Measurements from ENCODE around the gene NDUFS7. TPM values are rescaled to one million over a fixed set of nuclear protein-coding genes. Genes with fewer than 3 reads are reported as not detected.

NDUFS7 gene
- total RNA-seq, 1 donor from 2014 or later, result 71.7 TPM

- no peak for TF ChIP-seq CTCF (IDR thresholded peaks at IDR 0.05)
- no peaks in the 10 kb centered on the region for H3K4me1 Mint-ChIP-seq (ENCODE audit: unreplicated experiment)
- no peaks in the 10 kb centered on the region for H3K9me3 Mint-ChIP-seq (ENCODE audit: unreplicated experiment)
- no peak overlapping the region for H3K4me3 Mint-ChIP-seq (ENCODE audit: unreplicated experiment)
- H3K36me3 Mint-ChIP-seq (ENCODE audit: unreplicated experiment), result peaks cover 17% of the 10 kb centered on the region
- no peak for DNase-seq (ENCODE audit: extremely low spot score, unreplicated experiment)
- H3K27ac Mint-ChIP-seq (ENCODE audit: unreplicated experiment), result no peak overlapping the region
- H3K27me3 Mint-ChIP-seq (ENCODE audit: unreplicated experiment), result no peaks in the 10 kb centered on the region
Observed at GRCh38 chr19:1427221-1427920, 43.7 kb downstream of the NDUFS7 start.

GRCh38 chr19:1428738-1429391 lies 45.2 kb downstream of the NDUFS7 start:
- H3K27me3 Mint-ChIP-seq (ENCODE audit: unreplicated experiment), result no peaks in the 10 kb centered on the region
- no peak for TF ChIP-seq CTCF (IDR thresholded peaks at IDR 0.05)
- no peaks in the 10 kb centered on the region for H3K4me1 Mint-ChIP-seq (ENCODE audit: unreplicated experiment)
- no peak for DNase-seq (ENCODE audit: extremely low spot score, unreplicated experiment)
- H3K36me3 Mint-ChIP-seq (ENCODE audit: unreplicated experiment), result peaks cover 11% of the 10 kb centered on the region
- no peak overlapping the region for H3K27ac Mint-ChIP-seq (ENCODE audit: unreplicated experiment)
- H3K4me3 Mint-ChIP-seq (ENCODE audit: unreplicated experiment), result no peak overlapping the region
- H3K9me3 Mint-ChIP-seq (ENCODE audit: unreplicated experiment), result no peaks in the 10 kb centered on the region

- no peak for TF ChIP-seq CTCF (IDR thresholded peaks at IDR 0.05)
- Mint-ChIP-seq H3K27ac (ENCODE audit: unreplicated experiment) (no peak overlapping the region), H3K27me3 (ENCODE audit: unreplicated experiment) (no peaks in the 10 kb centered on the region), H3K9me3 (ENCODE audit: unreplicated experiment) (no peaks in the 10 kb centered on the region), H3K4me1 (ENCODE audit: unreplicated experiment) (no peaks in the 10 kb centered on the region), H3K36me3 (ENCODE audit: unreplicated experiment) (peaks cover 9% of the 10 kb centered on the region), H3K4me3 (ENCODE audit: unreplicated experiment) (no peak overlapping the region)
- DNase-seq (ENCODE audit: extremely low spot score, unreplicated experiment), result no peak
Observed at GRCh38 chr19:1429750-1430149, 46.0 kb downstream of the NDUFS7 start.

GRCh38 chr19:1430246-1430645 lies 46.5 kb downstream of the NDUFS7 start:
- Mint-ChIP-seq H3K36me3 (ENCODE audit: unreplicated experiment) (peaks cover 6% of the 10 kb centered on the region), H3K27me3 (ENCODE audit: unreplicated experiment) (no peaks in the 10 kb centered on the region), H3K27ac (ENCODE audit: unreplicated experiment) (no peak overlapping the region), H3K4me3 (ENCODE audit: unreplicated experiment) (no peak overlapping the region), H3K9me3 (ENCODE audit: unreplicated experiment) (no peaks in the 10 kb centered on the region), H3K4me1 (ENCODE audit: unreplicated experiment) (no peaks in the 10 kb centered on the region)
- no peak for TF ChIP-seq CTCF (IDR thresholded peaks at IDR 0.05)
- no peak for DNase-seq (ENCODE audit: extremely low spot score, unreplicated experiment)

GRCh38 chr19:1431759-1432506 lies 48.2 kb downstream of the NDUFS7 start:
- no peak overlapping the region for H3K4me3 Mint-ChIP-seq (ENCODE audit: unreplicated experiment)

More at GRCh38 chr19:1431759-1432506, 48.2 kb downstream of the NDUFS7 start:
- Mint-ChIP-seq H3K27me3 (ENCODE audit: unreplicated experiment) (no peaks in the 10 kb centered on the region), H3K36me3 (ENCODE audit: unreplicated experiment) (peaks cover 6% of the 10 kb centered on the region), H3K4me1 (ENCODE audit: unreplicated experiment) (no peaks in the 10 kb centered on the region), H3K27ac (ENCODE audit: unreplicated experiment) (no peak overlapping the region), H3K9me3 (ENCODE audit: unreplicated experiment) (no peaks in the 10 kb centered on the region)
- TF ChIP-seq CTCF (IDR thresholded peaks at IDR 0.05), result no peak
- DNase-seq (ENCODE audit: extremely low spot score, unreplicated experiment), result no peak

Measured in osteocyte (in vitro differentiated cells).